ENCODE data around the gene NRARP.

Gene NRARP

DNA sequence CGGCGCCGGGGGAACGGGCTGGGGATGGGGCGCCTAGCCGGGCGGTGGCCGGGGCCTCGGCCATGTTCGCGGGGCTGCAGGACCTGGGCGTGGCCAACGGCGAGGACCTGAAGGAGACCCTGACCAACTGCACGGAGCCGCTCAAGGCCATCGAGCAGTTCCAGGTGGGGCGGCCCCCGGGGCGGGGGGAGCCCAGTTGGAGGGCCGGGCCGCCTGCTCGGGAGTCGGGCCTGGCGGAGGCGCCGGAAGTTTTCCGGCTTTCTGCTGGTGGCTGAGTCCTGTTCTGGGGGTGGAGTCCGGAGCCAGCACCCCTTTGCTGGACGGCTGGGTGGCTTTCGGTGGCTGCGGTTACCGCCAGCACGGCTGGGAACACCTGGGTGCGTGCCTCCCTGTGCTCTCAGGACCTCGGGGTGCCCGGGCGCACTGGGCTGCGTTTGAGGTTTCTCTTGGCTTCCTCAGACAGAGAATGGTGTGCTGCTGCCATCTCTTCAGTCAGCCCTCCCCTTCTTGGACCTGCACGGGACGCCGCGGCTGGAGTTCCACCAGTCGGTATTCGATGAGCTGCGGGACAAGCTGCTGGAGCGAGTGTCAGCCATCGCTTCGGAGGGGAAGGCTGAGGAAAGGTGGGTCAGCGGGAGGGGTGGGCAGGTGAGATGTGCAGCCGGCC lies 46.5 kb downstream of the NRARP start:
- DNase-seq: peak; percentile 32

GRCh38 chr9:137254624-137255447 lies 47.2 kb downstream of the NRARP start, which contains the start of gene NELFB:
NELFB (plus strand) TSS chr9:137255327.
- peak; percentile 70 for DNase-seq

DNA sequence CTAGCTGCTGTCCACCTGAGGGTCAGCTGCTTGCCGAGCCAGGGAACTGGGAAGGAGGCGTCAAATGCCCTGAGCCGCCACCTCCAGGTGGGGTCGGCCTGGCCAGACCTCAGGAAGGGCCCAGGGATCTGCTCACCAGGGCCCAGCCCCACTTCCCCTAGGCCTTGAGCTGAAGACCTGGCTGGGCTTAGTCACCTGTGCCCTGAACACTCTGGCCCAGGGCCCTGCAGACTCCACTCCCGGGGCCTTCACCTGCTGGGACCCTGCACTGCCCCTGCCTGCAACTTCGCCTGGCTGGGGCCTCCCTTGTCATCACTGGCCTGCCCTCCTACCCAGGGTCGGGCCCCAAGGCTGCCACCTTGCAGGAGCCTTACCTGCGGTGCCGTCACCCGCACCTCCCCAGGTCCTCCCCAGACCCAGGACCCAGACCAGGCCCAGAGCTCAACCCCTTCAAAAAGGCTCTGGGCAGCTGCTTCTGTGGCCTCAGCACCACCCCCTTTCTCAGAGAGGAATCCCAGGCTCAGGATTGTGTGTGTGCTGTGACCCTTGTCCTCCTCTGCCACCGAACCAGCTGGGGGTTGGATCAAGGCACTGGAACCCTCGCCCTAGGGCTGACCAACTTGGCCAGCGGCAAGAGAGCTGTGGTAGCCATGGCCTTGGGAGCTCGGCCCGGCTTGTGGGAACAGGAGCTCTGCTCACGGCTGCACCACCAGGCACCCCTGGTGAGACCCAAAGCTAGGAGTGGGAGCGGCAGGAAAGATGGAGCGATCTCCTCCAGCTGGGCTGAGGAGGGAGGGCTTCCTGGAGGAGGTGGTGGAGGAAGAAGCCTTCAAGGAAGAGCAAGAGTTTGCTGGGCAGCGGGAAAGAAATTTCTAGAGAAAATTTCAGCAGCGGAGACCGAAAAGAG lies 48.1 kb downstream of the NRARP start:
- DNase-seq: no peak

GRCh38 chr9:137252555-137253506 lies 49.2 kb downstream of the NRARP start:
- no peak for DNase-seq

DNA sequence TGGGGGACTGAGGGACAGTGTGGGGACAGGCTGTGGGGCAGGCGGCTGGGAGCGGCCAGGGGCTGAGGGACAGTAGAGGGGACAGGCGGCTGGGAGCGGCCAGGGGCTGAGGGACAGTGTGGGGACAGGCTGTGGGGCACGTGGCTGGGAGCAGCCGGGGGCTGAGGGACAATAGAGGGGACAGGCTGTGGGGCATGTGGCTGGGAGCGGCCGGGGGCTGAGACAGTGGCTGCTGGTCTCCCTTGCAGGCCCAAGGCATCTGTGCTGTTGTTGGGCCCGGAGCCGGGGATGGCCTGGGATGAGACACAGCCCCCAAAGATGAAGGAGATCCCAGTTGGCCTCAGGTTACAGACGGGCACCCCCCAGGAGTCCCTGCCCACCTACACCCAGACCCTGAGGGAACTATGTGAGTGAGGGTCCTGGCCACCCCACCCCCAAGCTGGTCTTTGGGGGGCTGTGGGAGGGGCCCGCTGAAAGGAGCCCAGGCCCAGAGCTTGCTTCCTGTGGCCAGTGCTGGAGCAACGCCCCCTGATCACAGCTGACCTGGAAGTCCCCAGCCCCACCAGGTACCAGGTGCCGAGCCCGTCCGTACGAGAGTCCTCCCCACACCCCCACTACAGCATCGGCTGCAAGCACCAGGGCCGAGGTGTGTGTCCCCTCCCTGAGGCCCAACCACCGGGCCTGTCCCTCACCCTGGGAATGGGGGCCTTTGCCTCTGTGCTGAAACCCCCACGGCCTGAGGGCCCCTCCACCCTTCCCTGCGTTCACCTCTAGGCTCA lies 50.4 kb downstream of the NRARP start:
- DNase-seq: no peak

DNA sequence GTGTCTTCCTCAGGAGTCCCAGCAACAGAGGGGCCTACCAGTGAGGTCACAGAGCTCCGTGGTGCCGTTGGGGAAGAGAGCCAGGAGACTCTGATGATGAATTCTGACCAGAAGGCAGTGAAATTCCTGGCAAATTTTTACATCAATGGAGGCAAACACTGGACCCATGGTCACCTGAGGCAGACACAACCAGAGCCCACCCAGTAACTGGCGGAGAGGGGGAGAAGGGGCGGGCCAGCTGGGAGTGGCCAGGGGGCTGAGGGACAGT lies 50.9 kb downstream of the NRARP start, which contains the start of gene STPG3:
STPG3 (plus strand) TSS at position 93 of the 268 bp plus-strand sequence; CDS start at position 94, 1 bp downstream.
- no peak for DNase-seq

DNA sequence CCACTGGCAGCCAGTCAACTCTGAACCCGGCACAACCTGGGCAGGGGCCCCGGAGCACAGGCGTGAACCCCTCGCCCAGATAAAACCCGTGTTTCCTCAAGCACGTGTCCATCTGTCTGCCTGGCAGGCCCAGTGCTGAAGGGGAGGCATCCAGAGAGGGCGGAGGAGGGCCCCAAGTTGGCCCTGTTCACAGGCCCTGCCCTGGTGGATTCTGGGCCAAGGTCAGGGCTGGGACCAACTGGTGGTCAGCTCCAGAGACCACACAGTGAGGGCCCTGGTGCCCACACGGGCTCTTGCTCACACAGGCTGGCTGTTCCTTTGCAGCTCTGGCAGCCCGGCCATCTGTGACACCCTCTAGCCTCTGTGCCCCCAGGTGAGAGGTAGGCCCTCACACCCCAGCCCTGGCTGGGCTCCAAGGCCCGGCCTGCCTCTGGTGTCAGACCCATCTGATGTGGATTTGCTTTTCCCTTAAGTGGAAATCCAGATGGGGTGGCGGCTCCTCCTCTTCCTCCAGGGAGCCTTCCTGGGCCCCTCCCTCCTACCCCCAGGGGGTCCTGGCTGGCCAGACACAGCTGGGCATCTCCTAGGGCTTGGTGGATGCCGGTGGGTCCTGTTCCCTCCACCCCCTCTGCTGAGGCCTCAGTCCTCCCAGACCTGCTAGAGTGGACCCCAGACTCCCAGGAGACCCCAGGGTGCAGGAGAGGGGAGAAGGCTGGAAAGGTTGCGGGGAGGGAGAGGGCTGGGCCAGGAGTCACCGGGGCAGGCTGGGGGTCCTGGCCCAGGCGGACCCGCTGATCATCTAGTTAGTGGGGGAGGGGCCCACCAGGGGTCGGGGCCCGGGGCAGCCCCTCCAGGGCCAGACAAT lies 51.5 kb downstream of the NRARP start:
- DNase-seq: no peak
